ENCODE measurements around the gene F12.
"Not testable (repeated sequence)": the region's sequence is repeated elsewhere in the genome, so short reads cannot be mapped to it uniquely, and the experiment has no call there.

Gene F12

GRCh38 chr5:177387405-177387804 lies 22.0 kb downstream of the F12 start:
- no peak for DNase-seq (ENCODE audit: low read depth)

- no peak for DNase-seq (ENCODE audit: low read depth)
These were observed 22.8 kb downstream of the F12 start for GRCh38 chr5:177386542-177386941.

DNA sequence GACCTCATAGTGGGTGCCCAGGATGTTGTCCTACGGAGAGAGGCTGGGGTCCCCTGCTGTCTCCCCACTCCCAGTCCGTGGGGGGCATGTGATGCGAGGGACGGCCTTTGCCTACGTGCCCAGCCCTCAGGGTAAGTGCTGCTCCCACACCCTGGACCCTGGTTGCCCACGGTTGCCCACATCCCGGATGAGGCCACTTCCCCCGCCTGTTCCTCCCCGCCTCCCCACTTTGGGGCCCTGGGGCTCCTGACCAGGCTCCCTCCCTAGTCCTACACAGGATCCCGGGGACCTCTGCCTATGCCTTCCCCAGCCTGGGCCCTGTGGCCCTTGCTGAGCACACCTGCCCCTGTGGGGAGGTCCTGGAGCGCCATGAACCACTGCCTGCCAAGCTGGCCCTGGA lies 23.6 kb downstream of the F12 start:
- no peak for DNase-seq (ENCODE audit: low read depth)

DNA sequence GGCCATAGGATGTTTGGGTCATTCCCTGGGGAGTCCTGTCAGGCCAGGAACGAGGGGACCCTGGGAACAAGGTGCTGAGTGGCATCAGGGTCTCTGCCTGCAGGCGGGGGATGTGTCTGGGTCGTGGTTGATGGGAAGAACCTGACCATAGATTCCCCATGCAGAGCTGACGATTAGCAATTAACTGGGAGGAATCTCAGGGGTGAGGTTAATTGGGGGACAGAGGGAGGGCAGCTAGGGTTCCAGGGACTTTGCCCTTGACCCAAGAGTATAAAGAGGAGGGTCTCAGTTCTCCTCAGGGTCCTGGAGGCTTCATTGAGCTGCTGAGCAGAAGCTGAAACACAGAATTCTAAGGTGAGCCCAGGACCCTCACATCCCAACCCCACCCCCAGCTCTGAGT lies 25.2 kb downstream of the F12 start, which contains the start of gene SLC34A1:
Gene SLC34A1, plus strand, starts transcription at position 301 of the 400 bp plus-strand sequence. CDS start 1,308 bp downstream, outside the sequence.
- DNase-seq (ENCODE audit: low read depth), result no peak

DNA sequence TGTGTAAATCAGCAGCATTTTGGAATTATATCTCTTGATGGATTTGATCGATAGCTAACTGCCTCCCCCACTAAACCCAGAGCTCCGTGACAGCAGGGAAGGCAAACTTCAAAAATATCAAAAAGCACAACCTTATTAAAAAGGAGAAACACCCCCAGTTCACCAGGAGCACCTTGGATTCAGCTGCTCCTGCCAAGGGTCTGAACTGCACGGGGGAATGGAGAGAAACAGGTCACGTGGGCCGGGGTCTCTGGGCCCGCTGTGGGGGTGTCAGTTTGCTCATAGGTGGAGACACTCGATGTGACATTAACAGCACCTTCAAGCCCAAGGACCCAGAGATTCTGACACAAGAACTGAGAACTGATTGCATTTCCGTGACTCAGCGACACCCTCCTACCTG lies 26.2 kb downstream of the F12 start:
- no peak for DNase-seq (ENCODE audit: low read depth)

GRCh38 chr5:177382423-177383029 lies 26.8 kb downstream of the F12 start:
- DNase-seq (ENCODE audit: low read depth), result no peak

DNA sequence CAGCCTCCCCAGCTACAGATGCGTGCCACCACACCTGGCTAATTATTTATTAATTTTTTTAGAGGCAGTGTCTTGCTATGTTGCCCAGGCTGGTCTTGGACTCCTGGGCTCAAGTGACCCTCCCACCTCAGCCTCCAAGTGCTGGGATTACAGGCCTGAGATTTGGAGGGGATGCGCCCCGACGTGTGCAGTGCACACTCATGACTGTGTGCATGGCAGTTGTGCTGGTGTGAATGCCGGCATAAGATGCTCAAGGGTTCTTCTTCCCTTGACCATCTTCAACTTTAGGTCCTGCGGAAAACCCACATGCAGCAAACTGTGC lies 28.6 kb downstream of the F12 start:
- DNase-seq (ENCODE audit: low read depth), result no peak

GRCh38 chr5:177378884-177379883 lies 30.2 kb downstream of the F12 start:
- DNase-seq (ENCODE audit: low read depth), result no peak

DNA sequence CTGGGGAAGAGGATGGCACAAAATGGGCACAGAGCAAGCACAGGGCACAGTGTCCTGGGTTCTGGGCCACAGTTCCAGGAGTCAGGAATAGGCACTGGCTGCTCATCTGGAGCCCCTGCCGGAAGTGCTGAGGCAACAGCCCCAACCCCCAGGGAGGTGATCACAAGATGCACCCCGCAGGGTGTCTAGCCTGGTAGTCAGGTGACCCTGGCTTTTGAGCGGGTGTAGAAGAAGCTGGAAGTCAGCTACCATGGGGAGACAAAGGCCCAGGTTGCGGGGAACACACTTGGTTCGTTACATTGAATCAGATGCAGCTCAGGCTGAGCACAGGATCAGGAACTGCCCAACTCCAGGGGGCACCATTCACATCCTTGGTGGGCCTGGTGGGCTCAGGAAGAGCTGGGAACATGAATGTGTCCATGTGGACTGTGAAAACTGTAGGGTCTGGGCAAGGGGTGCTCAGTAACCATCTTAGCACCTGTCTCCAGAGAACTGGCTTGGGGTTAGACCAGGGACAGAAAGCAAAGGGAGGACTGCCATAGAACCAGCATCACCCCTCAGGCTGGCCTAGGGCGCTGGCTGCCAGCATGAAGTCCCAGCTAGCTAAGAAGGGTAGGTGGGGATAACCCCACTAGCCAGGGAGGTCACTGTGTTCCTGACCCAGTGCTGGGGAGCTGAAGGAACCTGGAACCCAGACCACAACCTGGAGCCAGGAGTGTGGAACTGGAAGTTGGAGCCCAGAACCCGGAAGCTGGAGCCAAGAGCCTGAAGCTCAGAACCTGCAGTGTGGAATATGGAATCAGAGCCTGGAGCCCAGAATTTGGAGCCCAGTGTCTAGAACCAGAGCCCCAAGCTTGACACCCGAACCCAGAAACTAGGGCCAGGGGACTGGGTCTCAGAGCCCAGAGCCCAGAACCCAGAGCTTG lies 31.2 kb downstream of the F12 start:
- no peak for DNase-seq (ENCODE audit: low read depth)

GRCh38 chr5:177376107-177376506 lies 33.3 kb downstream of the F12 start:
- DNase-seq (ENCODE audit: low read depth), result no peak

DNA sequence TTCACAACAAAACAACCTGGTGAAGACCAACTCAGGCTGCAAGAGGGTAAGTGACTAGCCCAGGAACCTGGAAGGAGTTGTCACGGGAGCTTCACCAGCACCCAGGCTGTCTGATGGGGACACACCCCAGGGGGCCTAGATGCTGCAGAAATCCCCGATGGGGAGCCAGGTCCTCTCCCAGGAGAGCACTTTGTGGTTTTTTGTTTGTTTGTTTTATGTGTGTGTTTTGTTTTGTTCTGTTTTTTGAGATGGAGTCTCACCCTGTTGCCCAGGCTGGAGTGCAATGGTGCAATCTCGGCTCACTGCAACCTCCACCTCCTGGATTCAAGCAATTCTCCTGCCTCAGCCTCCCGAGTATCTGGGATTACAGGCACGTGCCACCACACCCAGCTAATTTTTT lies 33.8 kb downstream of the F12 start:
- DNase-seq (ENCODE audit: low read depth), result not testable (repeated sequence)

- no peak for DNase-seq (ENCODE audit: low read depth)
These were observed 35.2 kb downstream of the F12 start for GRCh38 chr5:177374211-177374610.

GRCh38 chr5:177373806-177374205 lies 35.6 kb downstream of the F12 start:
- no peak for DNase-seq (ENCODE audit: low read depth)

DNA sequence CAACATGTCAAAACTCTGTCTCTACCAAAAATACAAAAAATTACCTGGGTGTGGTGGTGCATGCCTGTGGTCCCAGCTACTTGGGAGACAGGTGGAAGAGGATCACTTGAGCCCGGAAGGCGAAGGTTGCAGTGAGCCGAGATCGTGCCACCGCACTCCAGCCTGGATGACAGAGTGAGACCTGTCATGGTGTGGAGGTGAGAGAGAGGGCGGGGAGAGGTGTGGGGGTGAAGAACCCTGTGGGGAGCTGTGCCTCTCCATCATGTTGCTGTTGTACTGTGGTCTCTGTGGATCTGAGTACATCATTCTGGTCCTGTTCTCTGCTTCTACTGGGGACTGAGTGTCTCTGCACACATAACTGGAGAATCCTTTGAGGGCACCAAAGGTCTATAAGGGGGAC lies 36.5 kb downstream of the F12 start:
- no peak for DNase-seq (ENCODE audit: low read depth)

GRCh38 chr5:177372034-177372896 lies 37.1 kb downstream of the F12 start:
- no peak for DNase-seq (ENCODE audit: low read depth)

GRCh38 chr5:177371120-177372033 lies 38.0 kb downstream of the F12 start:
- no peak for DNase-seq (ENCODE audit: low read depth)

DNA sequence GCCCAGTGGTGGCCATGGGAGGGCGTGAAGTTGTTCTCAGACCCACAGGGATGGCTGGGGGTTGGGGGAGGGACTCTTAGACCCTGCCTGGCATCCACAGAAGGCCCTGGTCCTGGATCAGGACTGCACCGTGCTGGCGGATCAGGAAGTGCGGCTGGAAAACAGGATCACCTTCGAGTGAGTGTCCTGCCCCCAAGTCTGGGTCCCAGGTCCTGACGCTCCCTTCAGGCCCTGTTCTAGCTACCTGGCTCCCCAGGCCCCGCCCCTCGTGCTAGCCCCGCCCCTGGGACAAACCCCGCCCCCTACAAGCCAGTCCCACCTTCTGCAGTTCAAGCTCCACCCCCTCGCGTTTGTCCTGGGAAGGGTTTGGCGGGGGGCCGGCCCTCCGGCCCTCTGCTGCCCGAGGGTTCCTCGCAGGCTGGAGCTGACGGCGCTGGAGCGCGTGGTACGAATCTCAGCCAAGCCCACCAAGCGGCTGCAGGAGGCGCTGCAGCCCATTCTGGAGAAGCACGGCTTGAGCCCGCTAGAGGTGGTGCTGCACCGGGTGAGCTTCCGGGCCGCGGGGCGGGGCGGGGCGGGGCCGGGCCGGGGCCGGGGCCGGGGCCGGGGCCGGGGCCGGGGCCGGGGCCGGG lies 38.8 kb downstream of the F12 start:
- DNase-seq (ENCODE audit: low read depth), result no peak

DNA sequence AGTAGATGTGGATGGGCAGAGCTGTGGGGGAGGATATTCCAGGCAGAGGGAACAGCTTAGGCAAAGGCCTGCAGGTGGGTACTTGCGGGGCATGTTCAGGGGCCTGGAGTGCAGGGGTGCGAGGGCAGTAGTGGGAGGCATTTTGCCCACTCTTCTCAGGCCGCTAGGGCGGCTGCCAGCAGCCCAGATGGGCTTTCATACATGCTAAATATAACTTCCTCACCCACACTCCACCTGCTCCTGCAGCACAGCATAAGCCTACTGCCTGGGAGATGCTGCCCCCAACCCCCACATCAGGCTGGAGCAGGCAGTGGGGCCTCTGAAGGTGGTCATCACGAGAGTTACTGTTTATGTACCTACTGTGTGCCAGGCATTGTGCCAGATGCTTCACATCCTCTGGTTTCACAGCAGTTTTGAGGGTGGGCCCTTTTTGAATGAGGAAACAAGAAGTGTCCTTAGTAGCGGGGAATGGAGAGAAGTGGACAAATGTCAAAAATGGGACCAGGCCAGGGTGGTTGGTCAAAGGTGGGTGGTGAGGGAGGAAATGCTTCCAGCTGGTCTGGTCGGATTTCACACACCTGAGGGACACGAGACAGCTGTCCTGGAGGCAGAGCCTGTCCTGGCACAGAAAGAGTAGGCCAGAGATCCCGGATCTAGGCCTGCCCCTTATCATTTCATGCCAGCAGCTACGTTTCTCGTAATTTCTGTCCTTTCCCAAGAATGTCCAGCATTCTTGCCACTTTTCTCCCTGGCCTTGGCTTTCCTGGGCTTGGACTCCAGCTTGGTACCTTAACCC lies 39.5 kb downstream of the F12 start:
- no peak for DNase-seq (ENCODE audit: low read depth)
